Tracheal epithelial cell (primary cell): ENCODE data around the gene NAA20. TPM values are rescaled to one million over a fixed set of nuclear protein-coding genes. Genes with fewer than 3 reads are reported as not detected.

ENCODE experiments used
- total RNA-seq: library from RNA; depleted of rRNA; stranded (reverse); fragments of >200 nt; gene quantifications from 2 replicates; pipeline ENCODE4 v1.2.1, GENCODE V29; 2014

The NAA20 gene
- 60.0 and 72.3 TPM in 2 replicates for total RNA-seq

GRCh38 chr20:20017001-20017843, at the start of gene NAA20:
TSS of gene NAA20 (plus strand) at chr20:20017362. CDS start at chr20:20017397, 35 bp downstream.

GRCh38 chr20:20052074-20052970, 35.2 kb downstream of the NAA20 start, which contains the start of the genes CFAP61 and CRNKL1:
TSS of gene CFAP61 (plus strand) at chr20:20052532. CDS start at chr20:20056654, 4,122 bp downstream.
TSS of gene CRNKL1 (minus strand) at chr20:20052466. CDS start at chr20:20052342, 124 bp downstream.

Other genes starting within 250 kb of the NAA20 start
- 15.6 and 16.6 TPM in 2 replicates for gene CRNKL1, start 35.1 kb downstream of the NAA20 start, total RNA-seq
- not detected in 2 replicates for gene CFAP61, start 35.2 kb downstream of the NAA20 start, total RNA-seq